NCI-H748 treated with DMSO at 0.1 percent for 48 hours (cell line): ENCODE data around the gene SPEF1.

Source experiments
- DNase-seq: peaks from one replicate; lab custom pipeline; 2025; lab: John Stamatoyannopoulos, UW

The SPEF1 gene

DNA sequence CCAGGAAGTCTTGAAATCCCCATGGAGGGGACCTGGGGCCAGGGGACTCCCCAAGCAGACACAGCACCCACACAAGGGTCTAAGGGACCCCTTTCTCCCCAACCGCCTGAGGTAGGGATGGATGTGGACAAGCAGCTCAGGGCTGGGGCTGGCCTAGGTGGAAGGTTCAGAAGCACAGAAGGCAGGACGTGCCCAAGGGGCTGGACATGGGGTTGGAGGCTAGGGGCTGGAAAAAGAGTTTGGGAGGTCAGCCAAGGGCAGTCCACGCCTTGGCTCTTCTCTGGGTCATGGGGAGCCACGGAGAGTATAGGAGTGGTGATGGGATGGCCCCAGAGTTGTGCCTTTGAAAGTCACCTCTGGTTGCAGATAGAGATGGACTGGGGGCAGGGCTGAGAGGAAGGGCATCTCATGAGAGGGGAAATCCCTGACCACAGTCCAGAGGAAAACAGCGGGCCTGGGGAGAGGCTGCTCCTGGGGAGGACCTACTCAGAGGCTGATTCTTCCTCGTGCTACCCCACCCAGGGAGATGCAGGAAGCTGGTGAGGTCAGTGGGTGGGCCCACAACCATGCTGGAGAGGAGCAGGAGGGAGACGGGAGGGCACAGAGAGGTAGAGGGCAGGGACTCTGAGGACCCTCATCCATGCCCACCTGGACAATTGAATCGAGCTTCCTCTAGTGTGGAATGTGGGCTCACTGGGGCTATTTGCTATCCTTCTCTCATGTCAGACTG lies 51.3 kb downstream of the SPEF1 start:
- no peak for DNase-seq

GRCh38 chr20:3729378-3729777 lies 51.9 kb downstream of the SPEF1 start:
- no peak for DNase-seq

DNA sequence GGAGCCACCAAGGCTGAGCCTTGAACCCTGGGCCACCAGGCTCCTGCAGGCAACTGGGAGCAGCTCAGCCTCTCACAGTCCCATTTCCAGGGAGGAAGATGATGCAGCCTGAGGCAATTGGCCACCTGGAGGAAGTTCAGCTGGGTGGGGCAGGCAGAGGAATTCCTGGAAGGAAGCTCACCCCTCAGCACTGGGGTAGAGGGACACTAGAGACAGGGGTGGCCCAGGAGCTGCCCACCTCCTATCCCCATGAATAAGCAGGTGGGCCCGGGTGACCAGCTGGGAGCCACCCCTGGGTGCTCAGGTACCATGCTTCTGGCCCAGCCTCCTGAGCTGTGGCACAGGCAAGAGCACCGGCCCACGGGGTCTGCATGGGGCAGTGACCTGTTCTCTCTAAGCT lies 52.4 kb downstream of the SPEF1 start:
- DNase-seq: no peak

- DNase-seq: no peak
Measured at GRCh38 chr20:3728354-3728753, 52.9 kb downstream of the SPEF1 start.
